Transverse colon (tissue), 4 donors: ENCODE results near the gene ZSCAN1.

Experiments used
- EP300 ChIP-seq: sonication (generic); formaldehyde crosslinking; IDR thresholded peaks from one replicate; pipeline ENCODE4 v1.6.1; 2017; ENCODE audit warnings: antibody characterized with exemption, low read depth
- POLR2A ChIP-seq: fragments of 450-650 bp; IDR thresholded peaks from one replicate; pipeline ENCODE4 v1.6.1; 2016; ENCODE audit warnings: antibody characterized with exemption, mild to moderate bottlenecking, moderate library complexity
- POLR2AphosphoS5 ChIP-seq, 3 donors: sonication (generic); formaldehyde crosslinking; IDR thresholded peaks; one replicate each; pipeline ENCODE4 v1.6.1; 2016; ENCODE audit warnings: antibody characterized with exemption in 3 of 3
- TF ChIP-seq, protein P1 (sequence below), 5 experiments: fragments of 200-600 bp in 3 of 5; fragments of 450-650 bp in 2 of 5; sonication (generic) in 3 of 5; IDR thresholded peaks; 1 replicate in 2 of 5; 2 replicates in 3 of 5; pipeline ENCODE4 v1.5.1; 2016 to 2017; ENCODE audit warnings: antibody characterized with exemption in 5 of 5, inconsistent platforms in 3 of 5, mild to moderate bottlenecking in 2 of 5, moderate library complexity in 1 of 5

DNA sequence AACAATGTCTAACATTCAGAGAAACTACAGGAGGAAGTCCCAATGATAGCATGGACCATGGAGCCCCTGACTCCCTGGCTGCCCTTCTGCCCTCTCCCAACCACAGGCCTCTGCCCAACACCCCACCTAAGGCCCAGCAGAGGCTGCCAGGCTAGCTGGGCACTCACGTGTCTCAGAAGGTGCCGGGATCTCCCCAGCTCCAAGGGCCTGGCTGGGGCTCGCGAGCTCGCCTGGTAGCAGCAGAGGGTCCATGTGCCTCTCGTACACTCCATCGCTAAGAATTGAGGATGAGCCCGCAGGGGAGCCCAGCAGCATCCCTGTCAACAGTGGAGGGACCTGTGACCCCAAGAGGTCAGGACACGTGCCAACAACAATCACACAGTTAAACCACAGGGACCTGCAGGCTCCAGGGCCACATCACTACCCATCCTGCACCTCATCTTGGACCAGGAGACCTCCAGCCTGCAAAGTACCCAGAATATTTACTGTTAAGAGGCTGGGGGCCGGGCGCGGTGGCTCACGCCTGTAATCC lies 54.8 kb downstream of the ZSCAN1 start:
- TF ChIP-seq POLR2A = no peak
- TF ChIP-seq, protein P1, sequence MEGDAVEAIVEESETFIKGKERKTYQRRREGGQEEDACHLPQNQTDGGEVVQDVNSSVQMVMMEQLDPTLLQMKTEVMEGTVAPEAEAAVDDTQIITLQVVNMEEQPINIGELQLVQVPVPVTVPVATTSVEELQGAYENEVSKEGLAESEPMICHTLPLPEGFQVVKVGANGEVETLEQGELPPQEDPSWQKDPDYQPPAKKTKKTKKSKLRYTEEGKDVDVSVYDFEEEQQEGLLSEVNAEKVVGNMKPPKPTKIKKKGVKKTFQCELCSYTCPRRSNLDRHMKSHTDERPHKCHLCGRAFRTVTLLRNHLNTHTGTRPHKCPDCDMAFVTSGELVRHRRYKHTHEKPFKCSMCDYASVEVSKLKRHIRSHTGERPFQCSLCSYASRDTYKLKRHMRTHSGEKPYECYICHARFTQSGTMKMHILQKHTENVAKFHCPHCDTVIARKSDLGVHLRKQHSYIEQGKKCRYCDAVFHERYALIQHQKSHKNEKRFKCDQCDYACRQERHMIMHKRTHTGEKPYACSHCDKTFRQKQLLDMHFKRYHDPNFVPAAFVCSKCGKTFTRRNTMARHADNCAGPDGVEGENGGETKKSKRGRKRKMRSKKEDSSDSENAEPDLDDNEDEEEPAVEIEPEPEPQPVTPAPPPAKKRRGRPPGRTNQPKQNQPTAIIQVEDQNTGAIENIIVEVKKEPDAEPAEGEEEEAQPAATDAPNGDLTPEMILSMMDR (IDR thresholded peaks at IDR 0.05) = no peak
- no peak for TF ChIP-seq EP300
- TF ChIP-seq POLR2AphosphoS5 (IDR thresholded peaks at IDR 0.05) = no peak
